Activated CD4-positive, alpha-beta T cell treated with anti-CD3 and anti-CD28 coated beads, Interleukin-2, amount 50 U/mL, for 24 hours (primary cell): Measurements from ENCODE around the gene ZNF26.

Source experiments
- DNase-seq, 2 donors: peaks; one replicate each; pipeline ENCODE4 v3.0.0-alpha.2; 2020; ENCODE audit warnings: low read depth in 1 of 2, low spot score in 1 of 2

Gene ZNF26

DNA sequence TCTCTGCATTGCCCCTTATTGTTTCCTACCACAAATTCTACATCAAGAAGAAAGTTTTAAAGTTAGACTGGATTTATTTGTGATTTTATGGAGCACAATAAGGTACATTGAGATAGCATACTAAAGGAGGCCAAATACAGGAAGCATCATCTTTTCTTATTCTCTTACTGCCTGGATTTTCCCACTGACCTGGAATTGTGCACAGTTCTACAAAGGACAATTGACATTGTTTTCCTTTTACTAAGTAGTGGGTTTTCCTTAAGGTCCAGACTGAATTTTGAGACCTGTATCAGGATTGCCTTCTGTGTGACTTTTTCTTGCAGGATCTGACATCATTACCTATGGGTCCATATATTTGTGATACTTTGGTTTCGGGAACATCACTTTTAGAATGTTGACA is 75.8 kb downstream of the ZNF26 start:
- no peak for DNase-seq

DNA sequence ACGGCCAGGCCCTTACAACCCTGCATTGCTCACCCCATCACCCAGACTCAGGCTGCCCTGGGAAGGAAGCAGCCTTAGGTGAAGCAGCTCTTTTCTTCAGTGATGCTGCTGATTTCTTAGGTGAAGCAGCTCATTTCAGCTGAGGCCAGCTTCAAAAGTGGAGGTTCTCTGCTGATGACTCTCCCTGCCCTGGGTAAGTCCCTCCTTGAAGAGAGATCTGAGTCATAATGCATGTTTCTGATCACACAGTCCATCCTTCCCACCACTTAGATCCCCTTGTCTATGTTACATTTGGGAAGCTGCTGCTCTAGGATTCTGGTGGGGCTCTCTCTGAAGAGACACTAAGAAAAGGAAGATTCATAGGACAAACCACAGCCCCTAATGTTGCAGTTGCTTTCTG is 77.4 kb downstream of the ZNF26 start:
- no peak for DNase-seq

DNA sequence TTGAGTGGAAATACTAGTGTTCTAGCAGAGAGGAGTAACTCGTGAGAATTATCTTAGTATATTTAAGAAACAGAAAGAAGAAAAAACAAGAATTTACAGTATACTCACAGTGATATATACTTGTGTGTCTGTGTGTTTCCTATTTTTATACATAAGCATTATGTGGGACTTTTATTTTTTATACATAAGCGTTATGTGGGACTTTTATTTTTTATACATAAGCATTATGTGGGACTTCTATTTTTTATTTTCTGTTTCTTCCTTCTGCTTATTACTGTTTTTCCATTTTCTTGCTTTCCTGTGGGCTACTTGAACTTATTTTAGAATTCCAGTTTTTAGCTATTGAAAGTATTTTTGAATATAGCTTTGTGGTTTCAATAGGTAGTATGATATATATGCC is 87.7 kb downstream of the ZNF26 start:
- no peak for DNase-seq
